Activated T-cell treated with anti-CD3 and anti-CD28 coated beads, Interleukin-2, amount 50 U/mL, for 72 hours (primary cell): ENCODE measurements around the gene AMACR. TPM values are rescaled to one million over a fixed set of nuclear protein-coding genes. Genes with fewer than 3 reads are reported as not detected.

Experiments
- ATAC-seq, 2 donors: fragments of 150-1000 bp; cut with Tn5 transposase; replicated peaks in 1 of 2; 2 replicates each; pipeline ENCODE4 v1.10.0; 2021; ENCODE audit warnings: moderate library complexity in 2 of 2, mild to moderate bottlenecking in 1 of 2
- DNase-seq, 2 donors: peaks; one replicate each; pipeline ENCODE4 v3.0.0; 2021 to 2022; ENCODE audit warnings: mixed read lengths in 1 of 2
- H3K27ac Mint-ChIP-seq: one replicate; pipeline ENCODE4 v1.8.0; 2022; ENCODE audit warnings: mild to moderate bottlenecking, moderate library complexity, mixed read lengths
- H3K27me3 Mint-ChIP-seq: one replicate; pipeline ENCODE4 v1.8.0; 2022; ENCODE audit warnings: low read depth, mixed read lengths
- H3K36me3 Mint-ChIP-seq, 2 donors: one replicate each; pipeline ENCODE4 v1.8.0; 2022; ENCODE audit warnings: mixed read lengths in 2 of 2, mild to moderate bottlenecking in 1 of 2; ENCODE audit not compliant: insufficient read depth in 2 of 2
- H3K4me1 Mint-ChIP-seq: one replicate; pipeline ENCODE4 v1.8.0; 2022; ENCODE audit warnings: low read depth, mixed read lengths
- H3K4me3 Mint-ChIP-seq, 2 donors: one replicate each; pipeline ENCODE4 v1.8.0; 2022; ENCODE audit warnings: mild to moderate bottlenecking in 2 of 2, mixed read lengths in 2 of 2, moderate library complexity in 2 of 2
- H3K9me3 Mint-ChIP-seq, 2 donors: one replicate each; pipeline ENCODE4 v1.8.0; 2022; ENCODE audit warnings: mixed read lengths in 2 of 2
- total RNA-seq, 2 donors: library from RNA; stranded (reverse); gene quantifications; one replicate each; pipeline ENCODE4 v1.2.3, GENCODE V29; 2022

AMACR gene
- total RNA-seq, 2 donors from 2014 or later, result 5.5 to 6.7 TPM

DNA sequence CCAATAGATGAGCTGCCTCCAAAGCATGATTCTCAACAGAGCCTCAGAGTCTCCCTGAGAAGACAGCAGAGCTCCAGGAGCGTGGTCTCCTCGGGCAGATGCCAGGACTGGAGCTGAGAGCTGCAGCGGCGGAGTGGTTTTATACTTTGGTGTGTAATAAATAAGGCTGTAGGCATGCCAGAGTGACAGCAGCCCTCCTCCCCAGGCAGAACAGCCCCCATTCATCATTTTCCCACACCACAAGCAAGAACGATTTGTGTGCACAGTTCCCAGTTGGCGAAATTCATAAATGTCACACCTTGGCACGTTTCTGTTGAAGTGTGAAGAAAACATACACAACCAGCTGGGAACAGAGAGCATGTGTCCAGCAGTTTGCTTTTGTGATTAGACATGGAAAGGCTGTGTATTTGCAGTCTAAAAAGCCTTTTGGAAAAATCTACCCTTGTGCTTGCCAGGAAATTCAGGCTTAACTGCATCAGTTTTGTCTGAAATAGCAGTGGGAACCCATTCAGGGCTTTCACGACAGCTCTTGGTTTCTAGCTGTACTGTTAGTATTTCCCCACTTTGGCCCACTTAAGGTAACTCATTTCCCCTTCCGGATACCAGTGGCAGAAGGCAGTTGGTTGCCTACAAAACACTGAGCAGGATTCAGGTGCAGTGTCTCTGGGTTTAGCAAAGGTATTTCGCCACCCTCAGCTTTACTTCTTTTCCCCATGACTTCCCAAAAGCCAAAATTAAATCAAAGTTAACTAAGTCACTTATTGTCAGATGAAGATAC is 35.4 kb upstream of the AMACR start, which contains the start of gene C1QTNF3:
TSS of gene C1QTNF3 (minus strand) at position 115 of the 778 bp plus-strand sequence. CDS start at position 27, 88 bp downstream.
- no peak for DNase-seq
- no peak within 1 kb of the TSS for H3K27ac Mint-ChIP-seq

DNA sequence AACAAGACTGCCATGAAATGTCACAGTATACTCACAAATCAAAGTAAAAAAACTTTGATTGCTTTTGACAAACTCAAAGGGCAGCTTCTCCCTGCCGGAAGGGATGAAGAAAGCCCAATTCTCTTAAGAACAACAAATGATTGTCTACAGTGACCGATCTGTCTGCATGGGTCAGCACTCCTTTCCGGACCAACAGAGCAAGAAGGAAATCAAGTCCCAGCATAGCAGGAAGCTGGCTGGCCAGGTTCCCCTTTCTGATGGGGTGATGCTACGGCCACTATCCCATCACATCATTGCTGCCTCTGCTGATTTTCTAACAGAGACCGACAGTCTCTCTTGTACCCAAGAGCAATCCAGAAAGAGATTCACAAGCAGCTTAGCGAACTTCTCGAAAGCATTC is 34.5 kb upstream of the AMACR start:
- Mint-ChIP-seq H3K4me1 (no peaks in the 10 kb centered on the region), H3K36me3 (no peaks in the 10 kb centered on the region), H3K9me3 (no peaks in the 10 kb centered on the region), H3K27me3 (no peaks in the 10 kb centered on the region), H3K4me3 (no peak overlapping the region), H3K27ac (no peak overlapping the region)
- no peak for DNase-seq
- no peak for ATAC-seq

More for the DNA sequence above, 35.4 kb upstream of the AMACR start, which contains the start of gene C1QTNF3:
- Mint-ChIP-seq H3K4me1 (no peaks in the 10 kb centered on the region), H3K36me3 (no peaks in the 10 kb centered on the region), H3K4me3 (no peak within 1 kb of the TSS), H3K27me3 (no peaks in the 10 kb centered on the region), H3K9me3 (no peaks in the 10 kb centered on the region)
- ATAC-seq, result no peak

DNA sequence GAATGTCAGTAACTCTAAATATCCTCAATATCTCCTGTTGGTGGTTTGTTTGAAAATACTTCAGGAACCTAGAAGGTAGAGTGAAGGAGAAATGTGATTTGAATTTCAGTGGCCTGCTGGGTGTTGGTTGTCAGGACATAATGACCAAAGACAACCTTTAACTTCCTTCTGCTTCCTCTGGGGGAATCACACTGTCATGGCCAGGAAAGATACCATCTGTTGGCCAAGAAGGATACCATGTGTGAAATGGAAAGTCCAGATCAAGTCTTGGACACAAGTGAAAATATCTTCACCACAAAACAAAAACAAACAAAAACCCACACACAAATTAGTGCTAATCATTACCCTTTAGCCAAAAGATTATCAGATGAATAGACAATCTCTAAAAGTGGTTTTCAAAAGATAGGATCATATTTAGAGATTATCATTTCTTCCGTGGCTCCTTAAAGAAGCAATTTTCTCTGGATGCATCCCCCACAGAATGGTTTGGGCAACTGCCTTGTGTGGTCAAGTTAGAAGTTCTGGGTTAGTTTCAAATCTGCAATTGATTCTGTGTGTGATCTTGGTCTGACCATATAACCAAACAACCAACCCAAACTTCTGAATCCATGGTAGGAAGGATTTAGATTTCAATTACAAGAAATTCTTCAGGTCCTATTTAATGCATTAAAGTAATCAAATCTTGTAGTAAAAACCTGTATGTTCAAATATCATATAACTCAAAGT is 33.6 kb upstream of the AMACR start:
- DNase-seq (no peak), ATAC-seq (no peak)
- Mint-ChIP-seq H3K4me3 (no peak overlapping the region), H3K27me3 (no peaks in the 10 kb centered on the region), H3K4me1 (no peaks in the 10 kb centered on the region), H3K36me3 (no peaks in the 10 kb centered on the region), H3K27ac (no peak overlapping the region), H3K9me3 (no peaks in the 10 kb centered on the region)

- DNase-seq (no peak), ATAC-seq (no peak)
- H3K9me3 Mint-ChIP-seq, result no peaks in the 10 kb centered on the region
- no peak overlapping the region for H3K27ac Mint-ChIP-seq
- no peak overlapping the region for H3K4me3 Mint-ChIP-seq
- H3K36me3 Mint-ChIP-seq, result no peaks in the 10 kb centered on the region
- H3K4me1 Mint-ChIP-seq, result no peaks in the 10 kb centered on the region
- H3K27me3 Mint-ChIP-seq, result no peaks in the 10 kb centered on the region
Observed at GRCh38 chr5:34040472-34040871, 32.6 kb upstream of the AMACR start.

DNA sequence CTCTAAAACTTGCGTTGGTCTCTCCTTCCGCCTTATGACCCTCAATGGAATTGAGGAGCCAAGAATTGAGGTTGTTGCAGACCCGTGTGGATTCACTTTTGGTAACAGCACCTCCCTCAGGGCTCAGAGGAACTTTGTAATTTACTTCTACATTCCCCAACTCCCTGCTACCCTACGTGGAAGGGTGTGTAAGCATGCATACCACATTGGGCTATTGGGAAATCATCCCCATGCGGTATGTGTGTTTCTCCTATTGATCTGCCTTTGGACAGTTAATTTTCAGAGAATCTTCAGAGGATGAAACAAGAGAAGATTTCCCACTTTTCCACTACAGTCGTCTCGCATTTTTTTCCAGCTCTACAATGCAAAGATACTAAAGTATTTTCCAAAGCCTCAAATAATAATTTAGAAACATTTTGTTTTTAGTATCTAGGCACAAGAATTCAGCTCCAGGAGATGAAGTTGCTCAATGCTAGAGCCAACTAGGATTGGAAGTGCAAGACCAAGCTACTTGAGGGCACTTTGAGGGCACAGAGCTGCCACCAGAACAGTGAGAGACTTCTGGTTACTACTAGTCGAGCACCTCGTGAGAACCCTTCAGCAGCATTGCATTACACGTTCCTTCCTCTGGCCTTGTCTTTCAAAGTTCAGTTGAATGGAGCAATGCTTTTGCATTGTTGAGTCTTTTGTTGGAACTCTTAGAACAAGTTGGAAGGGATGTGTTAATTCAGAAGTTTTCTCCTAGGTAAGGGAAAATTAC is 31.7 kb upstream of the AMACR start:
- Mint-ChIP-seq H3K27ac (no peak overlapping the region), H3K36me3 (no peaks in the 10 kb centered on the region), H3K27me3 (no peaks in the 10 kb centered on the region), H3K9me3 (no peaks in the 10 kb centered on the region), H3K4me1 (no peaks in the 10 kb centered on the region), H3K4me3 (no peak overlapping the region)
- ATAC-seq (no peak), DNase-seq (no peak)

DNA sequence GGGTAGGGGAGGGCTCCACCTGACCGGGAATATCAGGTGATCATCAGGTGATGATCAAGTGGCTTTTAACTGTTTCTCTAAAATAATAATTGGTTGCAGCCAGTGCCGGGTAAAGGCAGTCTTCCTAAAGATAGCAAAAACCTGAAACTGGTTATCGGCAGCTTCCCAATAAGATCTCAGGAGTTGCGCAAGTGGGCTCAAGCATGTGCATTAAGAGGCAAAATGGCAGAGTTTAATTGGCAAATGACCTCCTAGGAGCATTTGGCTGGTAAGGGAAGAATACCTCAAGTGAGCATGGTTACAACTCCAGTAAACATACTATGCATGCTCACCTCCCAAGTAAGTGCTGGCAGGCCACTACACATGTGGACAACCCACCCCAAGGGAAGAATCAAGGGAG is 31.0 kb upstream of the AMACR start:
- DNase-seq (no peak), ATAC-seq (no peak)
- Mint-ChIP-seq H3K4me3 (no peak overlapping the region), H3K27ac (no peak overlapping the region), H3K9me3 (no peaks in the 10 kb centered on the region), H3K36me3 (no peaks in the 10 kb centered on the region), H3K27me3 (no peaks in the 10 kb centered on the region), H3K4me1 (no peaks in the 10 kb centered on the region)

- H3K4me1 Mint-ChIP-seq, result no peaks in the 10 kb centered on the region
- ATAC-seq, result no peak
- H3K27me3 Mint-ChIP-seq, result no peaks in the 10 kb centered on the region
- no peak for DNase-seq
- H3K9me3 Mint-ChIP-seq, result no peaks in the 10 kb centered on the region
- H3K36me3 Mint-ChIP-seq, result no peaks in the 10 kb centered on the region
- H3K4me3 Mint-ChIP-seq, result no peak overlapping the region
- H3K27ac Mint-ChIP-seq, result no peak overlapping the region
Observed at GRCh38 chr5:34038390-34038789, 30.5 kb upstream of the AMACR start.

DNA sequence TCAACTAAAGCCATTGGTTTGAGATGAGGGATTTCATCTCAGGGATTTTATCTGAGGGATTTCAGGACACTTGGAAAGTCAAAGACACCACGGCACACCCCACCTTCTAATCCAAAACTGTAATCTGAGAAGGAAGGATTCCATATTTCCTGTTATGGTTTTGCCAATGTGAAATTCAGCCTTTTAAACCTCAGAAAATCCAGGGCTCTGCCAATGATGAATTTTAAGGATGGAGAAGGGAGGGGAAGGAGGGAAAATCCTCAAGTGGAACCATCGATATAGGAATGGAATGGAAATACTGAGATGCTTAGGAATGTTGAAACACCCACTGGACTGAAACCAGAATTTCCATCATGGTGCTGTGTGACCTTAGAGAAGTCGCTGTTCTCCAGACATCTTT is 29.9 kb upstream of the AMACR start:
- no peak overlapping the region for H3K27ac Mint-ChIP-seq
- ATAC-seq, result no peak

GRCh38 chr5:34035756-34036155 is 27.9 kb upstream of the AMACR start:
- H3K36me3 Mint-ChIP-seq, result peaks cover 0 to 2% of the 10 kb centered on the region in 2 donors
- no peaks in the 10 kb centered on the region for H3K9me3 Mint-ChIP-seq
- H3K4me1 Mint-ChIP-seq, result no peaks in the 10 kb centered on the region
- ATAC-seq, result no peak
- no peak overlapping the region for H3K4me3 Mint-ChIP-seq
- no peak overlapping the region for H3K27ac Mint-ChIP-seq
- no peak for DNase-seq
- H3K27me3 Mint-ChIP-seq, result no peaks in the 10 kb centered on the region

More for the DNA sequence above, 29.9 kb upstream of the AMACR start:
- H3K4me3 Mint-ChIP-seq, result no peak overlapping the region
- DNase-seq, result no peak
- H3K27me3 Mint-ChIP-seq, result no peaks in the 10 kb centered on the region
- H3K4me1 Mint-ChIP-seq, result no peaks in the 10 kb centered on the region
- H3K9me3 Mint-ChIP-seq, result no peaks in the 10 kb centered on the region
- peaks cover 0 to 2% of the 10 kb centered on the region in 2 donors for H3K36me3 Mint-ChIP-seq

DNA sequence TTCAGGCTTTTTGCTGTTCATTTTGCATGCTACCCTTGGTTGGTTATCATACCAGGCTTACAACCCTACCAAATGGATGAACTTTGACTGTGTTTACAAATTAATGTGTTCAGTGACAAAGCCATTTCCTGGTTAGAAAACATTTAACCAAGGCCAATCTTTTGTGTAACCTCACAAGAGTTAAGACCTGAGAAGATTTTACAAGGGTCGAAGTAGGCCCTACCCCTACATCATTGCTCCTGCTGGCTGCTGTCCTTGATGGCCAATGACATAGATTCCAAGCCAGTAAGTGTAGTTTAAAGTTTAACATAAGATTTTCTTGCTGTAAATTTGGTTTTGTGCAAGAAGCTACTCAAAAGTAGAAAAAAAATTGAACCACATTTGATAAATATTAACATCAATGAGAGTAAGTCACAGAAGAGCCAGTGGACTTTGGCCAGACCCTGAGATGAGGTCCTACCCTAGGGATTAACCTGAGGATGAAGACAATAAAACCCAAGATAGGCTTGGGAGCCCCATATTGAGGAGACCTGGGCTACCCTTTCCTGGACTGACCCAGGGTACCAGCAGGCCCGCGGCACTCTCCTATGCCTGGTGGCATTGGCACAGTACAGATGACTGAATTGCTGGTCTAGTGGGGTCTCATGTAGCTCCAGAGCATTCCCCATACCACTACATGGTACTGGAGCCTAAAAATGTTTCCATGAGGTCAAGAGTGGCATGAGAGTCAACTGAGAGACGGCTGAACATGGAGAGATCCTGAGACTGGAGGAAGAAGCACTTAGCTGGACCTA is 26.9 kb upstream of the AMACR start:
- DNase-seq, result no peak
- no peak for ATAC-seq
- H3K9me3 Mint-ChIP-seq, result no peaks in the 10 kb centered on the region
- no peaks in the 10 kb centered on the region for H3K27me3 Mint-ChIP-seq
- H3K27ac Mint-ChIP-seq, result no peak overlapping the region
- no peak overlapping the region for H3K4me3 Mint-ChIP-seq
- H3K36me3 Mint-ChIP-seq, result peaks cover 0 to 3% of the 10 kb centered on the region in 2 donors
- H3K4me1 Mint-ChIP-seq, result no peaks in the 10 kb centered on the region

DNA sequence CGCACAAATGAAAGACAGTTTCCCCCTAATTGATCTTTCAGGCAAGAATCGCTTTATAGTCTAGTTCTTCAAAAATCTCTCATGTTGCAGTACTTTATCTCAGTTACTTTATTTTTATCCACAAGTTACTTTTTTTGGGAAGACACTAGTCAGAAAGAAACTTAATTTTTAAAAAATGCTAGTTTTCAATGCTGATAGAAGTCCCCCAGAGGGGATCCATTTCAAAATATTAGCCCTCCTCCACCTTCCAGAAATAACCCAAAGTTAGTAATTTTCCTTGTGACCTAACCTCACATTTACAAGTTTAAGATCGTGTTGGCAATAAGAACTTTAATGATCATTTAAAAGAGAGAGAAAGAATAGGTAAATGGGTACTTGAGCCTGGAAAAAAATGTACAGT is 24.1 kb upstream of the AMACR start:
- Mint-ChIP-seq H3K36me3 (peaks cover 0 to 3% of the 10 kb centered on the region in 2 donors), H3K27me3 (no peaks in the 10 kb centered on the region), H3K27ac (no peak overlapping the region), H3K9me3 (no peaks in the 10 kb centered on the region), H3K4me1 (no peaks in the 10 kb centered on the region), H3K4me3 (no peak overlapping the region)
- no peak for ATAC-seq
- DNase-seq, result no peak

DNA sequence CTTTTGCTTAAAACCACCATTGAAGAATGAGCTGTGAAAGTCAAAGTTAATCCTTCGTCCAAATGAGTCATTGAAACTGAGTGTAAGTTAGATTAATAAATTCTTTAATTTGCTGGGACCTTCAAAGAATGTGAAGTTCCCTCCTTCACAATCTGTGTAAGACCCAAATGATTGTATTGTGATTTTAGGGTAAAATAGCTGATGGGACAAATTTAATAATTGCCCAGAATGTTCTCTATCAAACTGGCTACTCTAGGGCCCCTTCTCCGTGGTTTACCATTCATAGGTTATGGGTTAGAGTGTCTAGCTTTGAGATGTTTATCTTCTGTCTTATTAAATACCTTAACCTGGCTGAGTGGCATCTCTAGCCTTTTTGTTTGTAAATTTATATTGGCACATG is 23.3 kb upstream of the AMACR start:
- Mint-ChIP-seq H3K4me1 (no peaks in the 10 kb centered on the region), H3K27ac (no peak overlapping the region), H3K4me3 (no peak overlapping the region), H3K36me3 (peaks cover 0 to 3% of the 10 kb centered on the region in 2 donors), H3K9me3 (no peaks in the 10 kb centered on the region), H3K27me3 (no peaks in the 10 kb centered on the region)
- no peak for ATAC-seq
- DNase-seq, result no peak
